ENCODE results near the gene TMEM126A.

- no peak for TF ChIP-seq SIN3A (IDR thresholded peaks at IDR 0.05; ENCODE audit: borderline replicate concordance, insufficient read depth, low read length)
- TF ChIP-seq REST (IDR thresholded peaks at IDR 0.05; ENCODE audit: insufficient read depth in 1 of 2, low read depth in 2 of 2, low read length in 2 of 2) = no peak
- no peak for TF ChIP-seq FOXP2 (optimal IDR thresholded peaks at IDR 0.05; ENCODE audit: borderline replicate concordance, extremely low read depth, extremely low read length, insufficient read depth)
Measured at GRCh38 chr11:85663080-85663752, 15.4 kb downstream of the TMEM126A start.

All from PFSK-1 (cell line).